Colon (tissue), 2 donors: ENCODE data around the gene TMEM51.

Source experiments
- FAIRE-seq: peaks from 2 replicates; lab custom pipeline; 2012; peaks lifted over from hg19 to GRCh38; lab: Jason Lieb, UNC
- donor health status: control.
- donor health status: control.

The TMEM51 gene

DNA sequence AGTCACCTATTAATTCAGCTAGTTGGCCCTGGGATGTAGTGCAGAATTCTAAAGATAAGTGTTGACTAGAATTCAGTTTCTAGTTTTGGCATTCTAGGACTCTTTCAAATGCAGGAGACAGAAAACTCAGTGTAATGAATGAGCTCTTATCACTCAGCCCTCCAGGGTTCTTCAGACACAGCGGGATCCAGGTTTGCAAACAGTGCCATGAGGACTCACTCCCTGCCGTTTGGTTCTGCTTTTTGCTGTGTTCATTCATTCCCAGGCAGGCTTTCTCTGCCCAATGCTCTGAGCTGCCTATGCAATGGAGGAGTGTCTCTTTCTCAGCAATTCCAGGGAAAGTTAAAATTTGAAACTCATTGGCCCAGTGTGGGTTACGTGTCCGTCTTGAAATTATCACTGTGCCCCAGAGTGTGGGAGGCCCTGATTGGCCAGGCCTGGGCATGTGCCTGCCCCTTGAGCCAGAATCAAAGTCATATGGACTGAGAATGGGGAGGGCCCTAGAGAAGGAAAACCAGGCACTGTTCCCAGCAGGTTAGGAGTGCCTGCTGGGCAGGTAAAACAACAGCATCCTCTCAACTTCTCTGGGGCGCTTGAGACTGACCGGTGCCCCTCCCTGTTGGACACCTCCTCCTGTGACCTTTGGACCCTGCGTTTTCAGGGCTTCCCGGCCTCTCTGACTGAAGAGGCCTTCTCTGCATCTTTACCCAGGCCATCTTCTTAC is 43.4 kb downstream of the TMEM51 start:
- FAIRE-seq = no peak

DNA sequence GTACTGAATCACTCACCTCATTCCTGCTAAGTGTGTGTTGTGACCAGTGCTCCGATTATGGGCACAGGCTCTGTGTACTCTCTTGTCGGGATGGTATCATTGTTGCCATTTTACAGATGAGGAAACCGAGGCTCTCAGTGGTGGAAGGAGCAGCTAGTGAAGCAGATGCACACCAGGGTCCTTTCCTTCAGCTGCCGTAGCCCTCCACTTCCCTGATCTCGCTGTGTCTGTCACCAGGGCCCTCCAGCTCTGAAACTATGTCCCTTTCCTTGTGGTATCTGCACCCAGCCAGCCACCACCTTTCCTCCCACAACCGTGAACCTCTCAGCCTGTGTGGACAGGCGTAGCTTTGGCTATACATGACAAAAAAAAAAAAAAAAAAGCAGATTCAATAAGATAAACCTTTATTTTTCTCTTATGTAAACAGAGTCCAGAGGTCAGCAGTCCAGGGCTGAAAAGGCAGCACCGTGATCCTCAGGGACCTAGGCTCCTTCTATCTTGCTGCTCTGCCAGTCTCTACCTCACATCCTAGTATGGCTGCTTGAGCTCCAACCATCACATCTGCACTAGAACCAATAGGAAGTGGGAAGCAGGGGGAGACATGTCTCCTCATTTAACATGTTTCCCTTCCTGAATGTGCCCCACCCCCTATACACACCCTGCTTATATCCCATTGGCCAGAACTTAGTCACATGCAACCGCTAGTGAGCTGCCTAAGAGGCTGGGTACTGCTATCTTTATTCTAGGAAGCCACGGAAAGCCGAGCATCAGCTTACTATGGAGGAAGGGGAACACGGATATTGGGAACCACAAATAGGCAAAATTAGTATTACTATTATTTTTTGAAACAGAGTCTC is 44.3 kb downstream of the TMEM51 start:
- FAIRE-seq = no peak

DNA sequence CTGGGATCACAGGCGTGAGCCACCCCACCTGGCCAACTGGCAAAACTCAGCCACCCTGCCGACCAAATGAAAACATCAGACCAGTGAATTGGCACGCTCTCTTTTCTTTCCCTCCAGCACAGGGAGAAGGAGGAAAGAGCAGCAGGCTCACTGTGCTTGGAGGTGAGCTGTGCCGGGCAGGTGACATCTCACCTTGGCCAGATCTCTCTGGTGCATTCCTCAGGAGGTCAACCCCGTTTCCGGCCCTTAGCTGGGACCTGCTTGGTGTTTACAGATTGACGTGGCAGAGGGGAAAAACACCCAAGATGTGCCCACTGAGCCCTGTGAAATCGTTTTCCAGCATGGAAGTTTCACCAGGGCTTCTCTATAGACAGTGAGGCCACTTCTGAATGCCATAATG is 45.1 kb downstream of the TMEM51 start:
- FAIRE-seq = no peak

DNA sequence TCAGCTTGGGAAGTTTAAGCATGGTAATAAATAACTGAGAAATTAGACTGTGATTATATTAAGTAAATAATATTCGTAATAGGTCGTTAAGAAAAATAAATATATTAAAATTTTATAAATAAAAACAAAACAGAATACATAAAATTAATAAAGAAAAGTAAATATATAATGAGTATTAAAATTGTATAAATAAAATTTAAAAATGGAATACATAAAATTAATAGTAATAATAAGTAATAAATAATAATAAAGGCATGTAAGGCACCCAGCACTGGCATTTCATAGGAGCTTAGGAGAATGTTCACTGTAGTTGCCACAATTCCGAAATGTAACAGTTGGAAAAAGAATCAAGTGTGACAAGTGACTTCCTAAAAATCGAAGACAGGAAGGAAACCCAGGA is 47.7 kb downstream of the TMEM51 start:
- FAIRE-seq = peak; percentile 90

DNA sequence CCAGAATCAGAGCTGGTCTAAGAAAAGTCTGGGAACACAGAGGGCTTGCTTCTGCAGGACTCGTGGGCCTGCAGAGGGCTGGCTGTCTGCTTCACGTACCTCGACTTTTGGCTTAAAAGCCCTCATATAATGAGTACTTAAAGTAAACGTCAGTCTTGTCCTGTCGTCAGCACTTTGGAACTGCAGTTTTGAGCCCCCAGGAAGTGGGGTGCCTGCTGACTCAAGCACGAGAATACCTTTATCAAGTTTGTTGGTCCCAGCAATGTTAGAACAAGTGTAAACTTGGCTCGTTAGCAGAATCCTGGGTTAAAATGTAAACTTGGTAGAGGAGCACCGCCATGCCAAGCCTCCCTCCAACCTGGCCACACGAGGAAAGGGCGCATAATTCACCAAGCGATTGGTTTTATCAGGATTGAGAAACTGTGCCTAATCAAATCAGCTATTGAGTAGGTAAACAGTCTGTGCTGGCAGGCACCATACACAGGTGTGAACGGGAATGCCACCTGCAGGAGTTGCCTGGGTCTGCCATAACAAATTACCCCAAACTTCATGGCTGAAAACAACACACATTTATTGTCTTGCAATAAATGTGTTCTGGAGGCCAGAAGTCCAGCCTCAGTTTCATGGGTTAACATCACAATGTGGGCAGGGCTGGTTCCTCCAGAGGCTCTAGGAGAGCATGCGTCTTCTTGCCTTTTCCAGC is 48.5 kb downstream of the TMEM51 start:
- FAIRE-seq = no peak

GRCh38 chr1:15204931-15205330 is 51.4 kb downstream of the TMEM51 start:
- FAIRE-seq = no peak

- FAIRE-seq = no peak
Measured at GRCh38 chr1:15205586-15206346, 52.2 kb downstream of the TMEM51 start.

GRCh38 chr1:15206418-15207030 is 53.0 kb downstream of the TMEM51 start:
- FAIRE-seq = no peak

DNA sequence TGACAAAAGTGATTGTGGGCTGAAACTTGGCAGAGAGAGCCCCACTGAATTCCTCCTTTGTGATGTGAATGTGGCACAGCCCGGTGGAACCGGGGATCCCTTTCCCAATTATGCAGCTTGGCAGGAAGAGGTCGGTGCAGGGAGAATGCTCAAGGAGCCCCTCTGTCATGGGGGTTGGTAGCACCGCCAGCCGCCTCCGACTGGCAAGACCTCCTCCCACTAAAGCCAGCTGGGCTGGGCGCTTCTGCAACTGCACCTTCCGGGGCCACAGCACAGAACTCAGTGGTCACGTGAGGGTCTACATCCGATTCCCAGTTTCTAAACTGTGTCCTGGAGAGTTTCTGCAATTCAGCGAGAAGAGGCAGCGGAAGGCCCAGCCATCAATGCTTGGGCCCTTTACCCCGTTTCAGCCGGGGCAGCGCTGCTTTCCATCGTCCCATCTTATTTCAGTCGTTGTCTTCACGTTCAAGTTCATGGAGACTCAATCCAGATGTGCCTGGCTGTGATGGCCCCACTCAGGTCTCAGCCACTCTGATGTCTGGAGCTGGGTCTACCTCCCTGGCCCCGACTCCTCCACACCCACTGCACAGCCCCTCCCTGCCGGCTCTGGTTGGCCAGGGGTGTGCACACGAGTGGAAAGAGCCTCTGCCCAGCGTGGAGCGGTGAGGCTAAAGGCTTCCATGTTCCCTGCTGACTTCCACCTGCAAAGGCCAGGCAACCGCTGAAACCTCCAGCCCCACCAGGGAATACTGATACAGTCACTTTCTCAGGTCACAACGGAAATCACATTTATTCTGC is 53.7 kb downstream of the TMEM51 start:
- FAIRE-seq = no peak

- FAIRE-seq = no peak
Measured at GRCh38 chr1:15207829-15208429, 54.4 kb downstream of the TMEM51 start.

GRCh38 chr1:15210651-15211375 is 57.3 kb downstream of the TMEM51 start:
- no peak for FAIRE-seq

DNA sequence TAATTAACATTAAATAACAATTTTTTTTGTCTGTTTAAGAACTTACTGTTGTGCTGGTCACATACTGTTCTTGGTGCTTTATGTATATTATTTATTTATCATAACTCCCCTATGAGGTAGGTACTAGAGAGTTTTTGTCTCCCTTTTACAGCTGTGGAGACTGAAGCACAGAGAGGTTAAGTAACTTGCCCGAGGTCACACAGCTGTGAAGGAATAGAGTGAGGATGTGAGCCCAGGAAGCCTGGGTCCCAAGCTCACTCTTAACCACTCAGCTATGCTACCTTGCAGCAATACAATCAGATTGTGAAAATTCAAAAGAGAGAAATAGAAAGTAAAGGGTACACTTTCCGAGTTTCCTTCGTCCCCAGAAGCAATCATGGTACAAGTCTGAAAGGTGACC is 57.9 kb downstream of the TMEM51 start:
- FAIRE-seq = no peak

GRCh38 chr1:15212216-15212953 is 58.8 kb downstream of the TMEM51 start:
- FAIRE-seq = no peak

GRCh38 chr1:15212954-15213291 is 59.4 kb downstream of the TMEM51 start:
- FAIRE-seq = no peak

- no peak for FAIRE-seq
Measured at GRCh38 chr1:15213341-15213821, 59.8 kb downstream of the TMEM51 start.

DNA sequence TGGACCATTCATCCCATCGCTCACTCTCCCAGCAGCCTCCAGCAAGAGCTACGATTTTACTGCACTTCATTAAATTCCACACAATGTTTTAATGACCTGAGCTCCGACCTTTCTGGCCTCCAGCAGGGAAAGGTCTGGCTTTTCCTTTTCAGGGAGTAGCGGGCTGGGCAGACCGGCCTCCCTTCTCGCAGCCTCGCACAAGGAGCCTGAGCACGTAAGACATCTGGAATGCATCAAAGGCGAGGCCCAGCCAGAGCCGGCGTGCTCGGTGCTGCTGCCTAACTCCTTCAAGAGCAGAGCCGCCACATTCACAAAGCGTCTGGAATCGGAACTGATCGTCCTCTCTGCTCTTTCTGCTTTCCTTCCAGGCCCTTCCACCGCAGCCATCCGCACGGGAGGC is 61.0 kb downstream of the TMEM51 start:
- no peak for FAIRE-seq

DNA sequence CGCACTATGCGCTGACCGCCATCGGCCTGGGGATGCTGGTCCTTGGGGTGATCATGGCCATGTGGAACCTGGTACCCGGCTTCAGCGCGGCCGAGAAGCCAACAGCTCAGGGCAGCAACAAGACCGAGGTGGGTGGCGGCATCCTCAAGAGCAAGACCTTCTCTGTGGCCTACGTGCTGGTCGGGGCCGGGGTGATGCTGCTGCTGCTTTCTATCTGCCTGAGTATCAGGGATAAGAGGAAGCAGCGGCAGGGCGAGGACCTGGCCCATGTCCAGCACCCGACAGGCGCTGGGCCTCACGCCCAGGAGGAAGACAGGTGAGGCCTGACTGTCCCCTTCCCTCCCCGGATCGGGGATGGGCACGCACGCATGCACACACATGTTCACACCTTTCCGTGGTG is 61.6 kb downstream of the TMEM51 start:
- no peak for FAIRE-seq

DNA sequence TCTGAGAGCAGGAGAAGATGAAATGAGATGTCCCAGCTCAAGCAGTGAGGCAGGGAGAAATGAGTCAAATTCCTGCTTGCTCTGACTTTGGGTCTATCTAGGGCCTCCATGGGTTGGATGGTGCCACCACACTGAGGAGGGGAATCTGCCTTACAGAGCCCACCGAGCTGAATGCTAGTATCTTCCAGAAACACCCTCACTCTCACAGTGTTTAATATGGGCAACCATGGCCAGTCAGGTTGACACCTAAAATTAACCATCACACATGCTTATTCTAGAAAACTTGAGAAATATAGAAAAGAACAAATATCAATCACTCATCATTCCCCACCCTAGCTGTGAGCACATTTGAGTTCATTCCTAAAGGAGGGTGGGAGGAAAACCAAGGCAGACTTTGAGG is 64.1 kb downstream of the TMEM51 start:
- no peak for FAIRE-seq
